Prostate gland (tissue), 2 donors: ENCODE data around the gene KCNG2.

ENCODE experiments used
- CTCF ChIP-seq, 4 experiments: fragments of 200-600 bp in 2 of 4; fragments of 450-650 bp in 2 of 4; sonication (generic) in 2 of 4; IDR thresholded peaks; 1 replicate in 3 of 4; 2 replicates in 1 of 4; pipeline ENCODE4 v1.5.1; 2016 to 2019; ENCODE audit warnings: antibody characterized with exemption in 4 of 4, mild to moderate bottlenecking in 2 of 4, moderate library complexity in 2 of 4
- POLR2A ChIP-seq: fragments of 450-650 bp; IDR thresholded peaks from one replicate; pipeline ENCODE4 v1.6.1; 2016; ENCODE audit warnings: antibody characterized with exemption, mild to moderate bottlenecking
- POLR2AphosphoS5 ChIP-seq: sonication (generic); formaldehyde crosslinking; IDR thresholded peaks from one replicate; pipeline ENCODE4 v1.6.1; 2017; ENCODE audit warnings: antibody characterized with exemption

DNA sequence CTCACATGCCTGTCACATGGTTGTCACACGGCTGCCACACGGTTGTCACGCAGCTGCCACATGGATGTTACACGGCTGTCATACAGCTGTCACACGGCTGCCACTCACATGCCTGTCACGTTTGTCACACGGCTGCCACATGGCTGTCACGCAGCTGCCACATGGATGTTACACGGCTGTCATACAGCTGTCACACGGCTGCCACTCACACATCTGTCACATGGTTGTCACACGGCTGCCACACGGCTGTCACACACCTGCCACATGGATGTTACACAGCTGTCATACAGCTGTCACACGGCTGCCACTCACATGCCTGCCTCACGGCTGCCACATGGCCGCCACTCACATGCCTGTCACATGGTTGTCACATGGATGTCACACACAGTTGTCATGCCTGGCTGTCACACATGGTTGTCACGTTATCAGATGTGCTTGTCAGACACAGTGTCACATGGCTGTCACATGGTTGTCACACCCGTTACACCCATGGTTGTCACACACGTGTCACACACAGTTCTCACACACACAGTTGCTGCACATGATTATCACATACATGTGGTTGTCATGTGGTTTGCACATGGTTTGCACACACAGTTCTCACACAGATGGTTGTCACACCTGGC lies 19.4 kb downstream of the KCNG2 start:
- no peak for TF ChIP-seq POLR2A
- no peak for TF ChIP-seq POLR2AphosphoS5
- no peak for TF ChIP-seq CTCF (IDR thresholded peaks at IDR 0.05)
